Right lobe of liver (tissue), 4 donors: ENCODE data around the gene EMC9.

Experiments used
- POLR2A ChIP-seq: fragments of 450-650 bp; IDR thresholded peaks from one replicate; pipeline ENCODE4 v1.6.1; 2017; ENCODE audit warnings: antibody characterized with exemption, mild to moderate bottlenecking
- TF ChIP-seq, protein P1 (sequence below), 4 donors: fragments of 200-600 bp in 3 of 4; fragments of 450-650 bp in 1 of 4; IDR thresholded peaks; one replicate each; pipeline versions ENCODE4 v1.5.1 to v1.8.0; 2016 to 2022; ENCODE audit warnings: antibody characterized with exemption in 4 of 4, mild to moderate bottlenecking in 2 of 4
- donor health status: DM: no; HTN: no; CAD: no.
- donor health status: DM: no; HTN: no; CAD: no.
- donor health status: DM: no; HTN: yes; CAD: no.

DNA sequence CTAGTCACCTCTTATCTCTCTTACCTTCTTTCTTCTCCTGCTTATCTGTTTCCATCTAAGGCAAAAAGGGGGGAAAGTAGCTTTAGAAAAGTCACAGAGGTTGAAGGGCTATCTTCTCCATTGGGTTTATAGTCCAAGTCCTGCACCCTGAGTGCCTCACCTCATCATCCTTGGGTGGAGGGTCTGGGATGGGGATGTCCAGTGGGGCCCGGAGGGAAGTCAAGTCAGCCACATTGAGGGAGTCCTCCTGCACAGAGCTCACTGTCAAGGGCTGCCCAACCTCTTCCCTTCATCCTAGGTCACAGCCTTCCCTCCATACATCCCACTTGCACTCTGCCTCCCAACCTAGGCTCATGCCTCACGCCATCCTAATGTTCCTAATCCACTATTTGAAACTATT is 3.8 kb upstream of the EMC9 start:
- TF ChIP-seq, protein P1, sequence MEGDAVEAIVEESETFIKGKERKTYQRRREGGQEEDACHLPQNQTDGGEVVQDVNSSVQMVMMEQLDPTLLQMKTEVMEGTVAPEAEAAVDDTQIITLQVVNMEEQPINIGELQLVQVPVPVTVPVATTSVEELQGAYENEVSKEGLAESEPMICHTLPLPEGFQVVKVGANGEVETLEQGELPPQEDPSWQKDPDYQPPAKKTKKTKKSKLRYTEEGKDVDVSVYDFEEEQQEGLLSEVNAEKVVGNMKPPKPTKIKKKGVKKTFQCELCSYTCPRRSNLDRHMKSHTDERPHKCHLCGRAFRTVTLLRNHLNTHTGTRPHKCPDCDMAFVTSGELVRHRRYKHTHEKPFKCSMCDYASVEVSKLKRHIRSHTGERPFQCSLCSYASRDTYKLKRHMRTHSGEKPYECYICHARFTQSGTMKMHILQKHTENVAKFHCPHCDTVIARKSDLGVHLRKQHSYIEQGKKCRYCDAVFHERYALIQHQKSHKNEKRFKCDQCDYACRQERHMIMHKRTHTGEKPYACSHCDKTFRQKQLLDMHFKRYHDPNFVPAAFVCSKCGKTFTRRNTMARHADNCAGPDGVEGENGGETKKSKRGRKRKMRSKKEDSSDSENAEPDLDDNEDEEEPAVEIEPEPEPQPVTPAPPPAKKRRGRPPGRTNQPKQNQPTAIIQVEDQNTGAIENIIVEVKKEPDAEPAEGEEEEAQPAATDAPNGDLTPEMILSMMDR (IDR thresholded peaks at IDR 0.05), result no peak
- TF ChIP-seq POLR2A, result no peak
